Upper lobe of right lung (tissue), 1 donor: ENCODE measurements around the gene WDPCP. TPM values are rescaled to one million over a fixed set of nuclear protein-coding genes. Genes with fewer than 3 reads are reported as not detected.

Experiments
- ATAC-seq: fragments of 200-7000 bp; cut with Tn5 transposase; one replicate; pipeline ENCODE4 v1.9.1; 2020; ENCODE audit warnings: mild to moderate bottlenecking, moderate library complexity
- DNase-seq: peaks from one replicate; pipeline ENCODE4 v3.0.0-alpha.2; 2020
- H3K27ac ChIP-seq: fragments of 200-600 bp; one replicate; pipeline ENCODE4 v1.8.0; 2022
- H3K27me3 ChIP-seq: fragments of 200-600 bp; one replicate; pipeline ENCODE4 v1.8.0; 2022; ENCODE audit warnings: mild to moderate bottlenecking
- H3K36me3 ChIP-seq: fragments of 200-600 bp; one replicate; pipeline ENCODE4 v1.8.0; 2022
- H3K4me1 ChIP-seq: fragments of 200-600 bp; one replicate; pipeline ENCODE4 v1.8.0; 2022
- H3K4me3 ChIP-seq: fragments of 200-600 bp; one replicate; pipeline ENCODE4 v1.8.0; 2022; ENCODE audit warnings: mild to moderate bottlenecking
- H3K9me3 ChIP-seq: fragments of 200-600 bp; one replicate; pipeline ENCODE4 v1.8.0; 2022
- CTCF ChIP-seq: fragments of 200-600 bp; IDR thresholded peaks from one replicate; pipeline ENCODE4 v1.8.0; 2022; ENCODE audit warnings: antibody characterized with exemption
- intact Hi-C: fragments of 100-400 bp; cut with DNase I; formaldehyde crosslinking; loops from one replicate; pipeline ENCODE4 v1.11.0; 2022
- total RNA-seq: library from RNA; stranded (reverse); fragmentation: NEBNext Ultra II Directional; extraction: Animal tissue kit (Norgen Biotek cat#: 25700); gene quantifications from one replicate; pipeline ENCODE4 v1.2.1, GENCODE V29; 2021
- donor health status: DM: no; HTN: yes; CAD: no; lungs with severe emphysema.

WDPCP gene
- total RNA-seq, 1 donor from 2014 or later: 8.6 TPM

- H3K27ac ChIP-seq: no peak overlapping the region
- DNase-seq: no peak
- no peaks in the 10 kb centered on the region for H3K4me1 ChIP-seq
- H3K4me3 ChIP-seq: no peak overlapping the region
- TF ChIP-seq CTCF: no peak
- no peaks in the 10 kb centered on the region for H3K27me3 ChIP-seq
- H3K36me3 ChIP-seq: peaks cover 79% of the 10 kb centered on the region
- H3K9me3 ChIP-seq: no peaks in the 10 kb centered on the region
- intact Hi-C loops: no loop called here
- peak; percentile 78 for ATAC-seq
Observed at GRCh38 chr2:63596401-63596883, 8.2 kb upstream of the WDPCP start.

- TF ChIP-seq CTCF: no peak
- no peak overlapping the region for H3K4me3 ChIP-seq
Observed at GRCh38 chr2:63594660-63595059, 6.4 kb upstream of the WDPCP start.

GRCh38 chr2:63591566-63592175 is 3.4 kb upstream of the WDPCP start:
- intact Hi-C loops: no loop called here
- peaks cover 22% of the 10 kb centered on the region for H3K4me1 ChIP-seq
- DNase-seq: no peak
- no peaks in the 10 kb centered on the region for H3K9me3 ChIP-seq
- peaks cover 38% of the 10 kb centered on the region for H3K36me3 ChIP-seq
- TF ChIP-seq CTCF: no peak
- no peaks in the 10 kb centered on the region for H3K27me3 ChIP-seq
- no peak overlapping the region for H3K4me3 ChIP-seq
- ATAC-seq: no peak
- no peak overlapping the region for H3K27ac ChIP-seq

More at GRCh38 chr2:63594660-63595059, 6.4 kb upstream of the WDPCP start:
- Histone ChIP-seq H3K27me3 (no peaks in the 10 kb centered on the region), H3K36me3 (peaks cover 61% of the 10 kb centered on the region), H3K9me3 (no peaks in the 10 kb centered on the region), H3K4me1 (peaks cover 13% of the 10 kb centered on the region), H3K27ac (no peak overlapping the region)
- intact Hi-C loops: no loop called here
- no peak for ATAC-seq
- no peak for DNase-seq

- intact Hi-C loops: no loop called here
- peaks cover 22% of the 10 kb centered on the region for H3K4me1 ChIP-seq
- no peaks in the 10 kb centered on the region for H3K9me3 ChIP-seq
- no peak for ATAC-seq
- no peak for TF ChIP-seq CTCF
- H3K36me3 ChIP-seq: peaks cover 37% of the 10 kb centered on the region
- no peak for DNase-seq
- H3K4me3 ChIP-seq: no peak overlapping the region
- no peaks in the 10 kb centered on the region for H3K27me3 ChIP-seq
- no peak overlapping the region for H3K27ac ChIP-seq
Observed at GRCh38 chr2:63590626-63591408, 2.5 kb upstream of the WDPCP start.

- Histone ChIP-seq H3K27ac (peak overlapping the region; percentile 79), H3K4me3 (peak overlapping the region; percentile 84), H3K27me3 (no peaks in the 10 kb centered on the region), H3K9me3 (no peaks in the 10 kb centered on the region), H3K36me3 (peaks cover 22% of the 10 kb centered on the region), H3K4me1 (peaks cover 22% of the 10 kb centered on the region)
- intact Hi-C loops: no loop called here
- ATAC-seq: peak; percentile 18
- no peak for DNase-seq
- TF ChIP-seq CTCF: no peak
Observed at GRCh38 chr2:63589148-63589958, 1.1 kb upstream of the WDPCP start.
